IMR-90 (cell line): ENCODE measurements around the gene CKMT1B. TPM values are rescaled to one million over a fixed set of nuclear protein-coding genes. Genes with fewer than 3 reads are reported as not detected.

ENCODE experiments used
- ATAC-seq: fragments of 200-7000 bp; cut with Tn5 transposase; 2 replicates; pipeline ENCODE4 v1.9.1; 2020; ENCODE audit warnings: low read depth, mild to moderate bottlenecking, moderate library complexity
- BruUV-seq: library from RNA; stranded (reverse); fragments of 400-500 nt; replicated peaks from 2 replicates; lab custom pipeline; 2021; lab: Mats Ljungman, UMichigan
- CTCF ChIA-PET: fragments of 300-600 bp; formaldehyde crosslinking; extraction: SDS; loops from one replicate; lab custom pipeline; 2021; ENCODE audit warnings: antibody characterized with exemption; lab: Yijun Ruan, JAX
- POLR2A ChIA-PET: fragments of 300-600 bp; sonication (Branson Sonifier 250); formaldehyde crosslinking; loops from one replicate; lab custom pipeline; 2022; ENCODE audit warnings: antibody characterized with exemption; ENCODE audit not compliant: unreplicated experiment; lab: Charles Lee
- DNase-seq: peaks from one replicate; pipeline ENCODE4 v3.0.0; 2013
- H2AFZ ChIP-seq: replicated peaks from 2 replicates; pipeline ENCODE3; 2013; ENCODE audit warnings: low read length, mild to moderate bottlenecking; ENCODE audit not compliant: poor library complexity
- H2AK5ac ChIP-seq: 2 replicates; pipeline ENCODE4 v1.6.1; 2013; ENCODE audit warnings: low read depth, low read length, inconsistent platforms
- H2AK9ac ChIP-seq: replicated peaks from 2 replicates; pipeline ENCODE3; 2013; ENCODE audit warnings: mild to moderate bottlenecking, low read depth, low read length, moderate library complexity; ENCODE audit not compliant: poor library complexity
- H2BK120ac ChIP-seq: 2 replicates; pipeline ENCODE4 v1.6.1; 2013; ENCODE audit warnings: low read depth, low read length, inconsistent platforms
- H2BK15ac ChIP-seq: 3 replicates; pipeline ENCODE4 v1.6.1; 2013; ENCODE audit warnings: low read depth, low read length, inconsistent platforms
- H2BK20ac ChIP-seq: 2 replicates; pipeline ENCODE4 v1.6.1; 2013; ENCODE audit warnings: low read depth, mild to moderate bottlenecking, inconsistent platforms, low read length, moderate library complexity
- H2BK5ac ChIP-seq: 2 replicates; pipeline ENCODE4 v1.6.1; 2013; ENCODE audit warnings: mild to moderate bottlenecking, low read depth, low read length, inconsistent platforms; ENCODE audit not compliant: poor library complexity, severe bottlenecking
- H3K14ac ChIP-seq: replicated peaks from 2 replicates; pipeline ENCODE4 v1.6.1; 2013; ENCODE audit warnings: low read depth, low read length, inconsistent platforms
- H3K18ac ChIP-seq: 2 replicates; pipeline ENCODE4 v1.6.1; 2013; ENCODE audit warnings: low read depth, low read length, control low read depth
- H3K23ac ChIP-seq: 2 replicates; pipeline ENCODE4 v1.6.1; 2013; ENCODE audit warnings: low read depth, low read length, inconsistent platforms
- H3K27ac ChIP-seq: 2 replicates; pipeline ENCODE4 v1.5.1; 2013; ENCODE audit warnings: mild to moderate bottlenecking, control low read depth, low read length; ENCODE audit not compliant: insufficient read depth
- H3K27me3 ChIP-seq: 2 replicates; pipeline ENCODE4 v1.6.1; 2013; ENCODE audit warnings: low read length; ENCODE audit not compliant: control insufficient read depth, insufficient read depth
- H3K36me3 ChIP-seq: 2 replicates; pipeline ENCODE4 v1.6.1; 2013; ENCODE audit warnings: low read length, mixed read lengths; ENCODE audit not compliant: control insufficient read depth, insufficient read depth
- H3K4ac ChIP-seq: 2 replicates; pipeline ENCODE4 v1.6.1; 2013; ENCODE audit warnings: low read depth, low read length, inconsistent platforms
- H3K4me1 ChIP-seq: 2 replicates; pipeline ENCODE4 v1.6.1; 2013; ENCODE audit warnings: low read length, mixed read lengths; ENCODE audit not compliant: control insufficient read depth, insufficient read depth
- H3K4me2 ChIP-seq: 2 replicates; pipeline ENCODE4 v1.6.1; 2013; ENCODE audit warnings: low read depth, mild to moderate bottlenecking, control low read depth, low read length, moderate library complexity
- H3K4me3 ChIP-seq: 2 replicates; pipeline ENCODE4 v1.5.1; 2013; ENCODE audit warnings: low read depth, mild to moderate bottlenecking, control low read depth, low read length, moderate library complexity; ENCODE audit not compliant: insufficient read depth
- H3K56ac ChIP-seq: 2 replicates; pipeline ENCODE4 v1.6.1; 2013; ENCODE audit warnings: low read length, inconsistent platforms; ENCODE audit not compliant: insufficient read depth; ENCODE audit errors: extremely low read depth
- H3K79me1 ChIP-seq, 2 experiments: 2 replicates each; pipeline ENCODE4 v1.6.1; 2013; ENCODE audit warnings: low read length in 2 of 2, inconsistent platforms in 1 of 2, low read depth in 1 of 2
- H3K9ac ChIP-seq: 2 replicates; pipeline ENCODE4 v1.6.1; 2013; ENCODE audit warnings: low read depth, low read length, control low read depth
- H3K9me1 ChIP-seq: 2 replicates; pipeline ENCODE4 v1.6.1; 2013; ENCODE audit warnings: low read length, inconsistent platforms; ENCODE audit not compliant: insufficient read depth
- H3K9me3 ChIP-seq: 2 replicates; pipeline ENCODE4 v1.6.1; 2013; ENCODE audit warnings: low read length; ENCODE audit not compliant: control insufficient read depth, insufficient read depth
- H4K20me1 ChIP-seq: 2 replicates; pipeline ENCODE4 v1.6.1; 2013; ENCODE audit warnings: low read length, inconsistent platforms; ENCODE audit not compliant: insufficient read depth
- H4K5ac ChIP-seq: 2 replicates; pipeline ENCODE4 v1.6.1; 2013; ENCODE audit warnings: mild to moderate bottlenecking, low read depth, low read length, control low read depth
- H4K8ac ChIP-seq, 2 experiments: 2 replicates each; pipeline ENCODE4 v1.6.1; 2013; ENCODE audit warnings: low read depth in 2 of 2, low read length in 2 of 2, control low read depth in 1 of 2, inconsistent platforms in 1 of 2
- H4K91ac ChIP-seq: 2 replicates; pipeline ENCODE4 v1.6.1; 2013; ENCODE audit warnings: low read depth, low read length, inconsistent platforms; ENCODE audit not compliant: insufficient read depth
- BHLHE40 ChIP-seq: fragments of 150-350 bp; IDR thresholded peaks from 2 replicates; pipeline ENCODE4 v1.6.1; 2016; ENCODE audit warnings: mild to moderate bottlenecking, low read depth, low read length
- RCOR1 ChIP-seq: IDR thresholded peaks from 2 replicates; pipeline ENCODE4 v1.6.1; 2012; ENCODE audit warnings: mild to moderate bottlenecking, low read length, improper control_type of control experiment; ENCODE audit not compliant: insufficient replicate concordance
- WGBS, 2 experiments: methylation state at CpG; one replicate each; pipeline versions ENCODE4 v1.1.5 to v1.1.7; 2013; ENCODE audit warnings: missing lambda C conversion rate in 2 of 2; ENCODE audit not compliant: insufficient read length in 1 of 2; ENCODE audit errors: extremely low coverage in 2 of 2; 5-methylcytosine and 5-hydroxymethylcytosine counted together
- dilution Hi-C: fragments of 300-500 bp; cut with HindIII; formaldehyde crosslinking; loops from one replicate; pipeline ENCODE4 v1.14.3; 2018; ENCODE audit warnings: low sequenced_read_pairs; ENCODE audit not compliant: unreplicated experiment
- in situ Hi-C: fragments of 300-500 bp; cut with MboI; formaldehyde crosslinking; loops from 3 replicates; pipeline ENCODE4 v1.14.3; 2019; ENCODE audit warnings: low sequenced_read_pairs, inconsistent platforms, mixed read lengths
- intact Hi-C: fragments of 100-400 bp; cut with micrococcal nuclease; formaldehyde crosslinking; loops from 2 replicates; pipeline ENCODE4 v1.10.0; 2022
- polyA plus RNA-seq, 3 experiments: library from polyadenylated mRNA; depleted of rRNA; stranded (reverse); fragments of >200 nt; gene quantifications; 2 replicates each; pipeline ENCODE4 v1.2.3, GENCODE V29; 2012; ENCODE audit warnings: low replicate concordance in 1 of 3
- total RNA-seq: library from RNA; depleted of rRNA; stranded (reverse); fragments of >200 nt; gene quantifications from 2 replicates; pipeline ENCODE4 v1.2.3, GENCODE V29; 2012

CKMT1B gene
- total and polyA plus RNA-seq, 2 of the 4 experiments (the other 2 are of a cell fraction): not detected

GRCh38 chr15:43550527-43551363, 43.1 kb upstream of the CKMT1B start:
- TF ChIP-seq BHLHE40 (no peak), RCOR1 (no peak)
- Histone ChIP-seq H3K9me1 (no peaks in the 10 kb centered on the region), H3K4ac (no peak overlapping the region), H3K14ac (no peak overlapping the region), H3K18ac (no peak overlapping the region), H2AFZ (no peak overlapping the region), H3K23ac (no peak overlapping the region), H4K20me1 (no peaks in the 10 kb centered on the region), H3K36me3 (no peaks in the 10 kb centered on the region), H2BK120ac (no peak overlapping the region), H2BK15ac (no peak overlapping the region), H3K79me1 (no peaks in the 10 kb centered on the region), H2AK9ac (no peak overlapping the region), H3K9ac (no peak overlapping the region), H3K4me1 (peaks cover 1% of the 10 kb centered on the region; the same call in 1 of the 2 replicates), H4K8ac (no peak overlapping the region), H2AK5ac (no peak overlapping the region), H4K91ac (no peak overlapping the region), H2BK20ac (no peak overlapping the region), H2BK5ac (no peak overlapping the region), H3K56ac (no peak overlapping the region), H3K9me3 (no peaks in the 10 kb centered on the region), H4K5ac (no peak overlapping the region), H3K4me2 (no peak overlapping the region), H3K27me3 (no peaks in the 10 kb centered on the region), H3K4me3 (no peak overlapping the region), H3K27ac (no peak overlapping the region)
- ATAC-seq (peak; percentile 64), DNase-seq (peak; percentile 59)
- dilution Hi-C loops: no loop called here
- no TSS peak for BruUV-seq
- CTCF ChIA-PET: no interaction called here
- no CpG with 5 or more reads among the region's 10 CpGs for whole genome bisulfite sequencing, 2 experiments
- intact Hi-C loops: no loop called here
- in situ Hi-C loops: no loop called here
- POLR2A ChIA-PET: no interaction called here
